HepG2 (cell line): ENCODE results near the gene LRRN2. TPM values are rescaled to one million over a fixed set of nuclear protein-coding genes. Genes with fewer than 3 reads are reported as not detected.

ENCODE experiments used
- ATAC-seq: fragments of 200-7000 bp; cut with Tn5 transposase; 3 replicates; pipeline ENCODE4 v1.9.1; 2020; ENCODE audit warnings: mild to moderate bottlenecking, moderate library complexity
- BruUV-seq: library from RNA; stranded (reverse); fragments of 400-500 nt; replicated peaks from 2 replicates; lab custom pipeline; 2021; lab: Mats Ljungman, UMichigan
- CTCF ChIA-PET: fragments of 300-600 bp; formaldehyde crosslinking; extraction: SDS; loops from one replicate; lab custom pipeline; 2021; ENCODE audit warnings: low total read pairs, inconsistent platforms, low intra/inter-chr PET ratio; lab: Yijun Ruan, JAX
- POLR2A ChIA-PET: fragments of 350-600 bp; sonication (Branson Sonifier 250); formaldehyde crosslinking; loops from one replicate; lab custom pipeline; 2020; ENCODE audit warnings: antibody characterized with exemption, inconsistent platforms; lab: Yijun Ruan, JAX
- DNase-seq: peaks from one replicate; pipeline ENCODE4 v3.0.0-alpha.2; 2015; ENCODE audit warnings: low spot score
- FAIRE-seq: peaks from 3 replicates; lab custom pipeline; 2011; peaks lifted over from hg19 to GRCh38; lab: Jason Lieb, UNC
- H2AFZ ChIP-seq: one replicate; pipeline ENCODE4 v1.6.1; 2011; ENCODE audit warnings: low read length, inconsistent platforms
- H3K27ac ChIP-seq: fragments of 300-600 bp; 3 replicates; pipeline ENCODE4 v1.8.0; 2011; ENCODE audit warnings: mixed run types, mild to moderate bottlenecking, mixed read lengths, low read length, inconsistent platforms; ENCODE audit not compliant: insufficient read depth; ENCODE audit errors: extremely low read length
- H3K27me3 ChIP-seq, 2 experiments: fragments of 200-600 bp in 1 of 2; 2 replicates in 1 of 2; 3 replicates in 1 of 2; pipeline versions ENCODE4 v1.6.0 to v1.8.0; 2011; ENCODE audit warnings: low read length in 2 of 2, mild to moderate bottlenecking in 2 of 2, moderate library complexity in 2 of 2, inconsistent platforms in 1 of 2; ENCODE audit not compliant: insufficient read depth in 2 of 2, control insufficient read depth in 1 of 2
- H3K36me3 ChIP-seq, 2 experiments: fragments of 200-600 bp in 1 of 2; replicated peaks in 1 of 2; 2 replicates in 1 of 2; 3 replicates in 1 of 2; pipeline versions ENCODE4 v1.5.1 to v1.8.0; 2011; ENCODE audit warnings: low read length in 2 of 2, inconsistent platforms in 1 of 2; ENCODE audit not compliant: insufficient read depth in 2 of 2, control insufficient read depth in 1 of 2
- H3K4me1 ChIP-seq: 2 replicates; pipeline ENCODE4 v1.5.1; 2012; ENCODE audit warnings: low read length, inconsistent platforms; ENCODE audit not compliant: insufficient read depth
- H3K4me2 ChIP-seq: 2 replicates; pipeline ENCODE4 v1.6.0; 2011; ENCODE audit warnings: low read depth, low read length, inconsistent platforms
- H3K4me3 ChIP-seq, 3 experiments: fragments of 200-600 bp in 1 of 3; sonication (generic), shearing (Covaris generic) in 1 of 3; replicated peaks in 1 of 3; 2 replicates each; pipeline ENCODE4 v1.5.1; 2011 to 2016; ENCODE audit warnings: low read length in 3 of 3, inconsistent platforms in 2 of 3, low read depth in 2 of 3, mild to moderate bottlenecking in 2 of 3, control low read depth in 1 of 3, mixed read lengths in 1 of 3; ENCODE audit not compliant: insufficient read depth in 1 of 3
- H3K79me2 ChIP-seq: one replicate; pipeline ENCODE4 v1.6.1; 2011; ENCODE audit warnings: low read length, inconsistent platforms; ENCODE audit not compliant: insufficient read depth
- H3K9ac ChIP-seq: 2 replicates; pipeline ENCODE4 v1.6.0; 2011; ENCODE audit warnings: mild to moderate bottlenecking, low read depth, low read length, inconsistent platforms; ENCODE audit not compliant: insufficient read depth
- H3K9me3 ChIP-seq: 2 replicates; pipeline ENCODE4 v1.5.1; 2012; ENCODE audit warnings: mild to moderate bottlenecking, low read length
- H4K20me1 ChIP-seq: 2 replicates; pipeline ENCODE4 v1.6.0; 2011; ENCODE audit warnings: inconsistent platforms, mild to moderate bottlenecking, low read length, moderate library complexity; ENCODE audit not compliant: insufficient read depth
- HOXA7 ChIP-seq: sonication (generic); formaldehyde crosslinking; IDR thresholded peaks from 2 replicates; pipeline ENCODE4 v1.8.1; 2022; ENCODE audit warnings: mild to moderate bottlenecking, missing genetic modification reagents, moderate library complexity
- ISL2 ChIP-seq: sonication (generic); formaldehyde crosslinking; IDR thresholded peaks from 2 replicates; pipeline ENCODE4 v1.5.0; 2020; ENCODE audit warnings: missing genetic modification reagents
- MBD4 ChIP-seq: IDR thresholded peaks from 2 replicates; pipeline ENCODE4 v1.6.1; 2012; ENCODE audit warnings: low read length, inconsistent platforms, borderline replicate concordance
- SALL1 ChIP-seq: sonication (generic); formaldehyde crosslinking; IDR thresholded peaks from 2 replicates; pipeline ENCODE4 v1.8.0; 2022; ENCODE audit warnings: mild to moderate bottlenecking, missing genetic modification reagents
- TBX2 ChIP-seq: sonication (generic); formaldehyde crosslinking; IDR thresholded peaks from 2 replicates; pipeline ENCODE4 v1.5.0; 2020; ENCODE audit warnings: missing genetic modification reagents, mild to moderate bottlenecking, borderline replicate concordance
- TMF1 ChIP-seq: sonication (generic); formaldehyde crosslinking; IDR thresholded peaks from 2 replicates; pipeline ENCODE4 v1.8.1; 2022; ENCODE audit warnings: low read depth, missing genetic modification reagents
- TSC22D2 ChIP-seq: sonication (generic); formaldehyde crosslinking; IDR thresholded peaks from 2 replicates; pipeline ENCODE4 v1.5.1; 2020; ENCODE audit warnings: missing genetic modification reagents, mild to moderate bottlenecking, borderline replicate concordance
- ZNF124 ChIP-seq: sonication (generic); formaldehyde crosslinking; IDR thresholded peaks from 2 replicates; pipeline ENCODE4 v1.4.0; 2020; ENCODE audit warnings: missing genetic modification reagents
- ZNF232 ChIP-seq: sonication (generic); formaldehyde crosslinking; IDR thresholded peaks from 2 replicates; pipeline ENCODE4 v1.4.0; 2020; ENCODE audit warnings: missing genetic modification reagents, borderline replicate concordance
- ZNF619 ChIP-seq: sonication (generic); formaldehyde crosslinking; IDR thresholded peaks from 2 replicates; pipeline ENCODE4 v1.4.0; 2020; ENCODE audit warnings: mild to moderate bottlenecking, missing genetic modification reagents
- ZNF841 ChIP-seq: sonication (generic); formaldehyde crosslinking; IDR thresholded peaks from 2 replicates; pipeline ENCODE4 v1.8.1; 2023; ENCODE audit warnings: missing genetic modification reagents, borderline replicate concordance
- WGBS: methylation state at CpG from one replicate; pipeline ENCODE4 v1.1.6; 2017; ENCODE audit warnings: low lambda C conversion rate; 5-methylcytosine and 5-hydroxymethylcytosine counted together
- in situ Hi-C: cut with HindIII; loops from 2 replicates; pipeline ENCODE4 v1.10.0; 2017; ENCODE audit warnings: low pct_unique_long_range_greater_than_20kb; ENCODE audit not compliant: extremely low pct_ligation_motif_present
- intact Hi-C: fragments of 100-400 bp; cut with micrococcal nuclease; formaldehyde crosslinking; loops from one replicate; pipeline ENCODE4 v1.10.0; 2022; ENCODE audit not compliant: unreplicated experiment
- polyA plus RNA-seq, 8 experiments: library from polyadenylated mRNA; depleted of rRNA in 3 of 8; stranded (reverse) in 7 of 8; unstranded in 1 of 8; fragments of >200 nt; fragmentation: Illumina TruSeq in 4 of 8; extraction: Trizol in 4 of 8; gene quantifications; 2 replicates each; pipeline versions ENCODE4 v1.2.1 to v1.2.3, GENCODE V29; 2011 to 2016; ENCODE audit warnings: low read depth in 4 of 8, missing spikeins in 1 of 8, mixed read lengths in 1 of 8; ENCODE audit not compliant: insufficient read depth in 1 of 8
- total RNA-seq, 5 experiments: library from RNA; depleted of rRNA; stranded (reverse); fragments of >200 nt; fragmentation: Illumina TruSeq; extraction: Trizol; gene quantifications; 2 replicates each; pipeline ENCODE4 v1.2.3, GENCODE V29; 2016; ENCODE audit warnings: low read depth in 1 of 5
- TF ChIP-seq, protein P1 (sequence below): sonication (generic); formaldehyde crosslinking; conservative IDR thresholded peaks from 2 replicates; pipeline ENCODE4 v1.4.0; 2020; ENCODE audit warnings: missing genetic modification reagents
- TF ChIP-seq, protein P2 (sequence below): sonication (generic); formaldehyde crosslinking; IDR thresholded peaks from 2 replicates; pipeline ENCODE4 v1.5.0; 2020; ENCODE audit warnings: missing genetic modification reagents

The LRRN2 gene
- total and polyA plus RNA-seq, 2 of the 13 experiments (the other 11 are each of a cell fraction or from before 2014, with no cell fraction given), result not detected

DNA sequence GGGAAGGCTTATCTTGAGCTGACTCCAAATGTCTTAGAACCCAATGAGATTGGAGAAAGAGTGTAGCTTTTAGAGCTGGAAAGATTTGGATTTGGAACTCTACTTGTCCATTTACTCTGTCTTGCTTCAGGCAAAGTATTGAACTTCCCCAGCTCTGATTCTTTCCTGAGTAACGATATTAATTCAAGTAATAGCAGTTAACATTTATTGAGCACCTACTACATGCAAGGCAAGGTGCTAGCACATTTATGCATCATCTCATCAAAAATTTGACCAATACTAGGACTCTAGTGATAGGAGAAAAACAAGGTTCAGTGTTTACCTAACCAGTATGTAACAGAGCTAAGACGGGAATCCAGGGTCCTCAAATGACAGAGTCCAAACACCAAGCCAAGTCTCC is 2.5 kb upstream of the LRRN2 start:
- FAIRE-seq, result no peak
- POLR2A ChIA-PET, result no interaction called here

More for the DNA sequence above, 2.5 kb upstream of the LRRN2 start:
- CTCF ChIA-PET, result no interaction called here
- H2AFZ ChIP-seq, result no peak overlapping the region
- H3K36me3 ChIP-seq, result no peaks in the 10 kb centered on the region
- in situ Hi-C loops (no loop called here), intact Hi-C loops (no loop called here)
- peaks cover 5 to 33% of the 10 kb centered on the region in 2 experiments; a peak in 3 of 5 replicates for H3K27me3 ChIP-seq
- H3K4me3 ChIP-seq, result no peak overlapping the region
- DNase-seq (no peak), ATAC-seq (no peak)
- 9% methylated on average over 2 of the region's 2 CpGs for WGBS
- H3K4me2 ChIP-seq, result no peak overlapping the region
- no peaks in the 10 kb centered on the region for H3K4me1 ChIP-seq
- TF ChIP-seq ZNF619 (no peak), TBX2 (CRISPR knock-in tag) (no peak), TMF1 (no peak), ZNF124 (CRISPR knock-in tag) (no peak), ZNF841 (CRISPR knock-in tag) (no peak), SALL1 (CRISPR knock-in tag) (no peak), MBD4 (no peak), HOXA7 (CRISPR knock-in tag) (no peak), ISL2 (no peak), ZNF232 (no peak), TSC22D2 (no peak)
- TF ChIP-seq, protein P1, sequence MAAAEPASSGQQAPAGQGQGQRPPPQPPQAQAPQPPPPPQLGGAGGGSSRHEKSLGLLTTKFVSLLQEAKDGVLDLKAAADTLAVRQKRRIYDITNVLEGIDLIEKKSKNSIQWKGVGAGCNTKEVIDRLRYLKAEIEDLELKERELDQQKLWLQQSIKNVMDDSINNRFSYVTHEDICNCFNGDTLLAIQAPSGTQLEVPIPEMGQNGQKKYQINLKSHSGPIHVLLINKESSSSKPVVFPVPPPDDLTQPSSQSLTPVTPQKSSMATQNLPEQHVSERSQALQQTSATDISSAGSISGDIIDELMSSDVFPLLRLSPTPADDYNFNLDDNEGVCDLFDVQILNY, result no peak
- TF ChIP-seq, protein P2, sequence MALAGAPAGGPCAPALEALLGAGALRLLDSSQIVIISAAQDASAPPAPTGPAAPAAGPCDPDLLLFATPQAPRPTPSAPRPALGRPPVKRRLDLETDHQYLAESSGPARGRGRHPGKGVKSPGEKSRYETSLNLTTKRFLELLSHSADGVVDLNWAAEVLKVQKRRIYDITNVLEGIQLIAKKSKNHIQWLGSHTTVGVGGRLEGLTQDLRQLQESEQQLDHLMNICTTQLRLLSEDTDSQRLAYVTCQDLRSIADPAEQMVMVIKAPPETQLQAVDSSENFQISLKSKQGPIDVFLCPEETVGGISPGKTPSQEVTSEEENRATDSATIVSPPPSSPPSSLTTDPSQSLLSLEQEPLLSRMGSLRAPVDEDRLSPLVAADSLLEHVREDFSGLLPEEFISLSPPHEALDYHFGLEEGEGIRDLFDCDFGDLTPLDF, result no peak
- no peaks in the 10 kb centered on the region for H4K20me1 ChIP-seq
- H3K9me3 ChIP-seq, result no peaks in the 10 kb centered on the region
- H3K27ac ChIP-seq, result no peak overlapping the region
- H3K9ac ChIP-seq, result no peak overlapping the region
- no TSS peak for BruUV-seq
- H3K79me2 ChIP-seq, result no peaks in the 10 kb centered on the region
